Renal cortical epithelial cell (primary cell): ENCODE results near the gene IL1RAPL1. TPM values are rescaled to one million over a fixed set of nuclear protein-coding genes. Genes with fewer than 3 reads are reported as not detected.
"Not testable (repeated sequence)": the region's sequence is repeated elsewhere in the genome, so short reads cannot be mapped to it uniquely, and the experiment has no call there.

Source experiments
- DNase-seq: peaks from one replicate; pipeline ENCODE4 v3.0.0-alpha.2; 2011; ENCODE audit warnings: low read depth
- total RNA-seq: library from RNA; depleted of rRNA; stranded (reverse); fragments of >200 nt; gene quantifications from 2 replicates; pipeline ENCODE4 v1.2.3, GENCODE V29; 2014

IL1RAPL1 gene
- total RNA-seq, 1 donor from 2014 or later = 0.05 TPM

GRCh38 chrX:28626515-28626914, 39.3 kb downstream of the IL1RAPL1 start:
- DNase-seq = no peak

DNA sequence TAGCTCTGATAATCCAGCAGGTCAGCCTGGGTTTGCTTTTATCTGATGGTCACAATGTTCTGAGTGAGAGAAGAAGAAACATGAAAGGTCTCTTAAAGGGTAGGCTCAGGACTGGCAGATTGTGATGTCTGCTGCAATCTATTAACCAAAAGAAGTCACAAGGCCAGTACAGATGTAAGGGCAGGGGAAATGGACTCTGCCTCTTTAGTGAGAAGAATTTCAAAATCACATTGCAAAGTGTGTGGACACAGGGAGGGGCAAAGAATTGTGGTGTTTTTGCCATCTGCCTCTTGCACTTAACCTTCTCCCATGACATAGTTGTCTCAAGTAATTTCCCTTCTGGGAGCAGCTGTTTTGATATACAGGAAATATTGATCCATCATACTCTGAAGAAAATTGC, 40.9 kb downstream of the IL1RAPL1 start:
- DNase-seq = peak; percentile 49

DNA sequence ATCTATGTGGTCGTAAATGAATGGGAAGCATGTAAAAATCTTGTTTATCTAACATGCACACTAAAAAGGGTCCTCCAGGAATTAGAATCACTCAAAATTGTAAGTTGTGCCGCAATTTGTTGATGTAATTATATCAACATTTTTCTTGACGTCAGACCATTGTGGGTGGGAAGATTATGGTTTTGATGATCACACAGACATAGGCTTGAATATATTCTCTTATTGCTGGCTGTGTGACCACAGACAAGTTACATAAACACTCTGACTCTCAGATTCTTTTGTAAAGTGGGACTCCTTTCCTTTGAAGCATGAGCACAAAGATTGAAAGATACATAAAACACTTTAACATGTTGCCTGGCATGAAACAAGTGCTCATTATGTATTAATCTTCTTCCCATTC, 51.5 kb downstream of the IL1RAPL1 start:
- no peak for DNase-seq

- DNase-seq = peak; percentile 72
Measured at GRCh38 chrX:28639451-28639850, 52.2 kb downstream of the IL1RAPL1 start.

DNA sequence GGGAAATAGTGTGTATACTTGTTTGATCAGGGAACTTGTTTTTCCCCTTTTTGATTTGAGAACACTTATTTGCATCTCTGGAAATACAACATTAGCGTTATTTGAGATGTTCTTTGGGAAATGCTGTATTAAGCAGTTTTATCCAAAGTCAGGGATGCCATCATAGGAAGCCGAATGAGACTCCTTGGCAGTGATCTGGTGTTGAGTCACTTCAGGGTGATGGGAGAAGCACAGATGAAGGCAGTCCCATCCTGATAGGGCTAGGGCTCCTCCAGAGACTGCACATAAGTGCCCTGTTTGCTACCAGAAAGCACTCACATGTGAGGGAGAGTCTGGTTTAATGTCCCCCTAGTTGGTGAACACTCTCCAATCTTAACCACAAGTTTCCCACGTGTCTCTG, 62.3 kb downstream of the IL1RAPL1 start:
- no peak for DNase-seq

GRCh38 chrX:28651186-28651585, 63.9 kb downstream of the IL1RAPL1 start:
- DNase-seq = no peak

GRCh38 chrX:28659269-28659668, 72.0 kb downstream of the IL1RAPL1 start:
- no peak for DNase-seq

DNA sequence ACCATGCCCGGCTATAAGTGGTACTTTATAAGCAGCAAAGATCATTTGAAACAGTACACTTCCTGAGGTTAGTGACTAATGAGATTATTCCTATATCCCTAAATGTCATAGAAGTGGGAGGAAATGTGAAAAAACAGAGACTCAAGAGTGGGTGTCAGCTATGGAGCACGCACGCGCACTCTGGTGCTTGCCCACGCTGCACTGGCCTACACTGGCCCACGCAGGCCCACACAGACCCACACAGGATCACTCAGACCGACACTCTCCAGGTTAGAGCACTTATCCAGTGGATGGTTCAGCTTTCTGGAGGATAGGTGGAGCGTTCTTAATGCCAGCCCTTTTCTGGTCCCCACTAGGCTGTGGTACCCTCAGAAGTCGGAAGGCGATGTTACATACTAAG, 78.5 kb downstream of the IL1RAPL1 start:
- DNase-seq = no peak

DNA sequence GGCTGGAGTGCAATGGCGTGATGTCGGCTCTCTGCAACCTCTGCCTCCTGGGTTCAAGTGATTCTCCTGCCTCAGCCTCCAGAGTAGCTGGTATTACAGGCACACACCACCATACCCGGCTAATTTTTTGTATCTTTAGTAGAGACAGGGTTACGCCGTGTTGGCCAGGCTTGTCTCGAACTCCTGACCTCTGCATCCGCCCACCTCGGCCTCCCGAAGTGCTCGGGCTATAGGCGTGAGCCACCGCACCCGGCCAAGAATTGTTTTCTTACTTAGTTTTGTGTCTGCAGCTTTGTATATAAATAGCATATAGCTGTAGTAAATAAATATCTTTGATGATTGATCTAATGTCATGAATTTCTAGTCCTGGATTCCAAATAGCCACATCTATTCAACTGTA, 81.1 kb downstream of the IL1RAPL1 start:
- no peak for DNase-seq

DNA sequence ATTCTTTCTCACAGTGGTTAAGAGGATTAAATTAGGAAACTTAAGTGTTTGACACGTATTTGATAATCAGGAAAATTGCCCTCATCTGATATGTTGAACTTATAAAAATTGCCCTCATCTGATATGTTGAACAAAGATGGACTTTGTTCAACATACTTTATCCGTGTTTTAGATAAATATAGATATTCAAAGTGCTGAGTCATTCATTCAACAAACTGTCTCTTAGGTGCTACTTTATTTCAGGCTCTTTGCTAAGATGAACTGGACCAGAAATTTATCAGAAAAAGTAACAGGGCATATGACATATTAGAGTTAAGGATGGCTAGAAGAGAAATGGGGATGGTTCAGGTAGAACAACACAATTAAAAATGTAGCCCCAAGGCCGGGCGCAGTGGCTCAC, 81.7 kb downstream of the IL1RAPL1 start:
- no peak for DNase-seq

DNA sequence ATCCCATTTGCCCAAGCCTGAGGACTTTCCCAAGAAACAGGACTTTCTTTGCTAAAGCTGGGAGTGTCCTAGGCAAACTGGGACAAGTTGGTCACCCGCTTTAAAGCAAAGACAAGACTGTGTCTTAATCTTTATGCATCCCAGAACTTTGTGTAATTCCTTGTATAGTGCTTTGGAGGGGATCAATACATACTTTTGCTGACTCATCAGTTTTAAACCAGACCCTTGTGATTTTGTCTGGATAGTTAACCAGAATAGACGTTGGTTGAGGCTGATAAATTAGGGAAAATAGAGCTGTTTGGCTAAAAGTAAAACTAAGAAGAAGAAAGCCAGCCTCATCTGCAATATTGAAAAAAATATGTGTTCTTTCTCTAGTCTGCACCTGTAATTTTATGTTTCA, 82.8 kb downstream of the IL1RAPL1 start:
- DNase-seq = no peak

DNA sequence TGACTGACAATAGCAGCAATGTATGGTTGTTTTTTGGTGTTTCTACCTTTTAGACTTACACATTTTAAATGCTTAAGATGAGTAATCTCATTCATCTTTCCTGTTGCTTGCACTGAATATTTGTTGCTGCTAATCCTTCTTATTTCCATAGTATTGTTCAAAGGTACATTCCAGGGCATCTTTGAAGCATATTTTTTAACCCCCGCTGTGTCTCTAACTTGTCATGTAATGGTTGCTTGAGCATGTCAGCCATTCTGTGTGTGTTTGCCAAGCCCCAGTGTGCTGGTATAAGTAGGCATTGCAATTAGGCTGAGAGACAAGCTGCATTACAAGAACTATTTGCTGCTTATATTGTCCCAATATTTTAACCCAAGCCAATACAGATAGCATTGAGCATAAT, 87.9 kb downstream of the IL1RAPL1 start:
- no peak for DNase-seq

DNA sequence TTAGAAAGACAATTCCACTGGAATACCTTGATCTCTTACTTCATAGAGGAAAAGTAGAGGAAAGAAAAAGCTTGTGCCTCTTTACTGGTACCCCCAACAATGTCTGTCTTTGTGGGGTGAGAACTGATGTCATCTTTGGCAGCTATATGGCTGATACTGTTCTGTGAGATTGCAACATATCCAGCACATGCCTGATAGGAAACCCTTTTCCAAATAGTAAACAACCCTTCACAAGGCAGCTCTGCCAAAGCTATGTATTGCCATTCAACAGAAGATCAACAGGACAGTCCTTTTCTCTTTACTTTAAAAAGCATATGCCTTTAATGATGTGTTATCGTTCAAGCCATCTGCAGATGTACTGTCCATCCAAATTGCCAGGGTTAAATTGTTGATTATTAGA, 105.9 kb downstream of the IL1RAPL1 start:
- DNase-seq = no peak

DNA sequence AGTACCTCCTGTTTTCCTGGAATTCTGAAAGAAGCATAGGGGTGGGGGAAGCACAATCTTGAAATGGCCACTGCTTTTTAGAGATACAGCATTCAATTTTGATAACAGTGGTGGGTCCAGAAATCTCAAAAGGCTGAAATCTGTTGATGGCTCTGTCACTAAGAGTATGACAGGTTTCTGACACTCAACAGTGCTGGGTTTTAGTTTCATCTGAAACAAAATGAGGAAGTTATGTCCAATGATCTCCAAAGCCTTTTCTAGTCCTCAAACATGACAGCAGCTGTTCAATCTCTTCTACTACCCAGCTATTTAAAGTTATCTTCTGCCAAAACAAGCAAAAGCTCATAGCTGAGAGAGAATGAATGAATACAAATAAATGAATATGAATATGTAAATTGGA, 110.5 kb downstream of the IL1RAPL1 start:
- DNase-seq = no peak

DNA sequence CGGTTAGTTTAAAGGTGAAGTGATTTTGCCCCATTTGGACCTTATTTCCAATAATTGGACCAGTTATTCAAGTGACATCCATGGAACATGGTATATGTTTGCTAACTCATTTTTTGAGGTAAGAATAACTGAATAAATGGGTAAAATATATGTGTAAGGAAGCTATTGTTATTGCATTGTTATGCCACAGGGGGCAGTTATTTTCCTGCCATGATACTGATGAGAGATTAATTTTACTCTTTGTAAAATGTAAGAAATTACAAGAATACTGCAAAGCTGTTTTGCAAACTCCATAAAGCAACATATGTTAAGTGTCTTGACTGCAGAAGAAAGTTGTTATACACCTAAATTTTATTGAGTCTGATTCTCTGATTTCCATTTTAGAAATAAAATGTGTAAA, 114.0 kb downstream of the IL1RAPL1 start:
- no peak for DNase-seq

- DNase-seq = no peak
Measured at GRCh38 chrX:28706964-28707363, 119.7 kb downstream of the IL1RAPL1 start.

DNA sequence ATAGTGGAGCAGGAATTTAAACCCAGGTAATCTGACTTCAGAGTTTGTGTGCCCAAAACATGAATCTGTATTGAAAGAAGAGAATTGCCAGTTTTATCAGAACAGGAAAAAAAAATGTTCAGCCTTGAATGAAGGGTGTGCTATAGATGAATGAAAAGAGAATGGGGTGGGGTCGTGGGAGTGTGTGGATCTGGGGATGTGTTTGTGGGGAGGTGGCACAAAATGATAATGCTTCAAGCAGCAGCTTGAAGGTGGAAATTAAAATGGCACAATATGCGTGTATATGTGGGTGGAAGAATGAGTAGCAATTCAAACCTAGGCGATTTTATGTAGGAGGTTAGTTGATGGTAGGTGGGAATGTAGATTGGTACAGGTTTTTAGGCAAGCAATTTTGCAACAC, 122.2 kb downstream of the IL1RAPL1 start:
- DNase-seq = no peak

- DNase-seq = no peak
Measured at GRCh38 chrX:28717864-28718263, 130.6 kb downstream of the IL1RAPL1 start.

DNA sequence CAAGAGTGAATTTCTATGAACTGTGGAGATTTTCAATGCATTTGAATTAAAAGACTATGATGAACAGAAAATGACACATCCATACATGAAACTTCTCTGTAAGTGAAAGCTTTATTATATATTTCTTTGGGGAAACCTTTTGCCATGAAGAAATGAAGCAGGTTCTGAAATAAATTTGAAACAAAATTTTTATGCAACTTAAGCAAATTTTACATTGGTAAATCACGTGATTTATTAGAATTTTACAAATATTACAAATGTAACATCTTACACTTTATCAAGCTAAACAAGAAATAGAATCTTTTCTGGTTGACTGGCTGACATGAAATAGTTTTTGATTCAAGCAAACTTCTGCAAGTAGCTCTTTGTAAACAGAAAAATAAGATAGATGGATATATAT, 131.2 kb downstream of the IL1RAPL1 start:
- DNase-seq = no peak

GRCh38 chrX:28719620-28720019, 132.4 kb downstream of the IL1RAPL1 start:
- DNase-seq = no peak

- DNase-seq = no peak
Measured at GRCh38 chrX:28752330-28752729, 165.1 kb downstream of the IL1RAPL1 start.

DNA sequence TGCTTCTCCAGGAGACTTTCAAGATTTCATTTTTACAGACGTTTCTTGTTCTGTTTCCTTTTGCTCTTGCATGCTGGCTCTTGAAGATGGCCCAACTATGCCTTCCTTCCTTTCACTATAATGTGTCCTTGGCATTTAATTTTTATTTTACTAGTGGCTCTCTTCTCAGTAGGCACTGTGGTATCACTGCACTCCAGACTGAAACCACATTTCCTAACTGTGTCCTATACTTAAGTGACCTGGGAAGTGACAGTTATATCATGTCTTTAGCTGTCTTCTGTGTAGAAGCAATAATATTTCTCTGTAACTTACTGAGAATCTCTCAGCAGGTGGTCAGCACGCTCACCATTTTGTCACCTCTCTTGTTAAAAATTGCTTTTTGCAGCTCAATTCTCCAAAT, 168.9 kb downstream of the IL1RAPL1 start:
- no peak for DNase-seq

DNA sequence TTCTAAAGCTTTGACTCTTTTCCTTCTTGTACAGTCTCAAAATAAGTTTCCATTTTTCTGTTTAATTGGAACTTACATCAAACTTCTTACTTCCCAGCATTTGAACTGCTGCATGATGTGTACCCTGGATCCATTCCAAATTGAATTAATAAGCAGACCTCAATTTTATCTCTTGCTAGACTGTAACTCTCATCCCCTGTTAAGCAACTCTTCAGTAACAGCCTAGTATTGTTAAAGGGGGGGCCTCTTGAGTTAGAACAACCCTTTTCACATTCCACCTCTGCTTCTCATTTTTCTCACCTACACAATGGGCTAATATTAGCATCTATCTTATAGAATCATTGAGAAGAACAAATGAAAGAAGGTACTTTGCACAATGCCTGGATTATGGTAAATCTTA, 169.4 kb downstream of the IL1RAPL1 start:
- no peak for DNase-seq

DNA sequence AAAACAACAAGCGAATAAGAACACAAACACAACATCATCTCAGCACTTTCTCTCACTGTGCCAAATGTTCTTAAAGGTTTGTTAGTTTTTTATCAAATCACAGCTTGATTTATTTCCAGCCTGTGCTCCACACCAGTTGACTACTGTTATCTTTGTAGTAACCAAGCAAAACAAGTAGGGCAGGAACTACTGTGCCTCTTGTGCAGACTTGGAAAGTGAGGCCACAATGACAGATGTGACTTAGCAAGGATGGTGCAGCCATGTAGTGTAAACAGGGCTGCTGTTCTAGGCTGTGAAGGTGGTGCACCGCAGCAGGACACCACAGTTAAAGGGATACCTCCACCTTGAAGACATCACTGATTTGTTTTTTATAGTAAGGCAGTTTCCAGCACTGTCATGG, 170.0 kb downstream of the IL1RAPL1 start:
- DNase-seq = no peak

DNA sequence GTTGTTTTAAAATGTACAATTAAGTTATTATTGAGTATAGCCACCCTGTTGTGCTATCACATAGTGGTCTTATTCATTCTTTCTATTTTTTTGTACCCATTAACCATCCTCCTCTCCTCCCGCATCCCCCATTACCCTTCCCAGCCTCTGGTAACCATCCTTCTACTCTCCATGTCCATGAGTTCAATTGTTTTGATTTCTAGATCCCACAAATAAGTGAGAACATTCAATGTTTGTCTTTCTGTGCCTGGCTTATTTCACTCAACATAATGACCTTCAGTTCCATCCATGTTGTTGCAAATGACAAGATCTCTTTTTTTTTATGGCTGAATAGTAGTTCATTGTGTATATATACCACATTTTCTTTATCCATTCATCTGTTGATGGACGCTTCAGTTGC, 179.3 kb downstream of the IL1RAPL1 start:
- DNase-seq = not testable (repeated sequence)
